HG02678 (cell line): ENCODE results near the gene CHST15.

Experiments
- ATAC-seq: cut with Tn5 transposase; IDR thresholded peaks from one replicate; pipeline ENCODE4 v1.9.1; 2021; ENCODE audit warnings: mild to moderate bottlenecking, moderate library complexity; ENCODE audit not compliant: unreplicated experiment

The CHST15 gene

DNA sequence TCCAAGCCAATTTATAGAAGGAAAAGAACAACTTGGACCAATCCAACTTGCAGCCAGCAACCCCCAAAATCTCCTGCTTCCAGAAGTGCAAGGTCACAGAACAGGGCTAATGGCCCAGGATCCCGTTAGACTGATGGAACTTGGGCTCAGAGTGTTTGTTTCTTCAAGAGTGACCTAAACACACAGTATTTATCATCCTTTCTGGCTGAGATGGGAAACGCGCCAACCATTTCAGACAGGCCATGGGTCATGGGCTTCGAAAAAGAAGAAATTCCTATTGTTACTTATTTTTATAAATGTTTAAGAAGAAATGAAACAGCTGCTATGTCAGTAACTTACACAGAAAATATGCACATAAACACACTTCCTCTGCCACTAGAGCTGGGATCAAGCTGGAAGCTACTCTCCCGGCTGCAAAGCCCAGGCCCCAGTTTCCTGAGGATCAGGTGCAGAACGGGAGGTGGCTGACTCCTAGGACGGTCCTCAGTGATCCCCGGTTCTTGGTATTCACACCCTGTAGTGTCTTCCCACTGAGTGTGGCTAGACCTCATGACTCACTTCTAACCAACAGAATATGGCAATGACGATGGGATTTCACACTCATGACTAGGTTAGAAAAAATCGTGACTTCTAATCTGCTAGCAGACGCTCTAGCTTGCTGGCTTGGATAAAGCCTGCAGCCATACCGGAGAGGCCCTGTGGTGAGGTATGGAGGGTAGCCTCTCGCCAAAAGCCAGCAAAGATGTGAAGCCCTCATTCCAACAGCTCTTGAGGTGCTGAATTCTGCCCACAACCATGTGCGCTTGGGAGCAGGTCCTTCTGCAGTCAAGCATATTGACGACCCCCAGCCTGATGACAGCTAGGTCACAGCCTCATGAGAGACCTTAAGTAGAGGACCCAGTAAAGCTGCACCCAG lies 60.2 kb downstream of the CHST15 start:
- ATAC-seq, result no peak

DNA sequence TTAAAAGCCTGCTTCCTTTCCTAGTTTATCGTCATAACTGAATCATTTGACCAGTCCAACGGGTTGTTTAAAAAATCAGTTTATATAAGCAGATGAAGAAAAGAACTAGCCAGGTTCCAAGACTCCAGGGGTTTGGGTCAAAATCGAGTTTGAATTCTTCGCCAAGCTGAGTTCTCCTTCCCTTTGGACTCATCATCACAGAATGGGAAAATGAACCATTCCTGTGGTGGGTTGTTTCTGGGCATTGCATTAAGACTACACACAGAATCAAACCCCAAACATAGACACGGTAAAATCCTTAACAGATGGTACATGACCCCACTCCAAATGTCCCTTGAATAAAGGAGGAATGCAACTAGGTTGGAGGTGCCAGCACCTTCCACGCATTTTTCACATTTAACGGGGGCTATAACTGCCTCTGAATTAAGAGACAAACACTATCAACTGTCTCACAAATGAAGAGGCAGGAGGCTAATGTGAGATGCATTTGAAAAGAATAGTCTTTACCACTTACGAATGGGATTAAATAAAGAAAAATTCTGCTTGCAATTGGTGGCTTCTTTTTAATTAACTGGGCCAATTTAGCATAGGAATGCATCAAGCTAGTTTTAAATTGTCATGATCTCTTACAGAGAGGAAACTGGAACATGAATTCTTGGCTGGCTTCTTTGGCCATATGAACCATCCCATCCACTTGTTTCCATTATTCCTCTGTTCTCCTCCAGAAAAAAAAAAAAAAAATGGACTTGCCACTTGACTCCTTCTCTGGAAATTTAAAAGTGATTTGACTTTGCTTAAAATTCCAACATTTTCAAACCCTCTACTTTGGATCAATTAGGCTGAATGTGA lies 61.1 kb downstream of the CHST15 start:
- ATAC-seq, result no peak

DNA sequence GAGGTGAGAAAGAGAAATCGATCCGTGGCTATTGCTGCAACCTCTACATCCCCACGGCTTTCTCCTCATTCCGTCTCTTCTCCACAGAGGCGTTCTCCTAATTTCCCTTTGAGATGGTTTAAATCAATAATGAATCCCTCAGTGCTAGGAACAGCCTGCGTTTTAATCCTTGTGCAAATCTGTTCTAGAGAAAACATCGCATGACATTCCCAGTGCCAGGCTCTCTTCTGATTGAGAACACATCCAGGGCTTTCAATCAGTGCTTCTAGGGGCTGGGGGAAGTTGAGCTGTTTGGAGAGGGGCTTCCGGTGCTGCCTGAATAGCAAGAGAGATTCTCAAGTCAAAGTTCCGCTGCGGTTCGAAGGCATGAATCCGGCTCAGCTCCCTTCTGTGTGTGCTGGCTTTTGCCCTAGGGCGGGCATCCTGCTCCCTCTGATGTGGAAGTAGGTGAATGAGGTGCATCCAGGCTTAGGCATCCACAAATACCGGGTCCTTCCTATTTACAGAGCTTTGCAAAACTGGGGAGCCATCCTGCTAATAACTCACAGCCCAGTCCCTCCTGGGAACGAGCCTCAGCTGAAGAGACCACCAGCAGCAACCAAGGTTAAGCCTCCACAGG lies 62.8 kb downstream of the CHST15 start:
- no peak for ATAC-seq

DNA sequence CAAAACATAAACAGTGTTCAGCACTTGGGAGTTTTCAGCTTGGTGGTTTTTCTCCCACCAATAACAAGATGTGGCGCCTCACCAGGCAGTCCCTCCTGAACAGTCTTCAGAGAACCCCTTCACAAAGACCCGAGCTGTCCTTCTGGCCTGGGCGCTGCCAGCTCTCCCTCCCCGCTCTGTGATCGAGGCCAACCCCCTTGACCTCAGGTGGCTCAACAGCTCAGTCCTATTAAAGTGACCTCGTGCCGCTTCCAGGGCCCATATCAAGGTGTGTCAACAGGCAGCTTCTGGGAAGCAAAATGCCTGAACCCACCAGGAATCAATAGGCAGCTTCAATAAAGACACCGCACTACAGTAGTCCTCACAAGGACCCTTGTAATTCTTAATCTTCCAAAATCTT lies 63.3 kb downstream of the CHST15 start:
- ATAC-seq, result no peak

DNA sequence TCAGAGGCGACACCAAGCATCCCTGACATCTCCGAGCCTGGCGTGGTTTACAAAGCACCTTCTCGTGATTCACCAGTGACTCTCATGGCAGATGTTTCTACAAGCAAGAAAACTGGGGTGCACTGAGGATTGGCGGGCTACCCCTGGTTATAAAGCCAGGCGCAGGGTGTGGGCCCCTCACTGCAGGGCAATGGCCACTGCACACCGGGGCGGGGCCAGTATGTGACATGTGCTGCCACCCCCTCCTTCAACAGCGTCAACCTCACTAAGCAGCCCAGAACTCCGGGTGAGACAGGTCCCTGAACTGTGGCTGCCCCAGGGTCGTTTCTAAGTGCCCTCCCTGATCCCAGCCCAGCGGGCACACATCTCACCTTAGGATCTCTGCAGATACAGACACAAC lies 63.8 kb downstream of the CHST15 start:
- no peak for ATAC-seq

DNA sequence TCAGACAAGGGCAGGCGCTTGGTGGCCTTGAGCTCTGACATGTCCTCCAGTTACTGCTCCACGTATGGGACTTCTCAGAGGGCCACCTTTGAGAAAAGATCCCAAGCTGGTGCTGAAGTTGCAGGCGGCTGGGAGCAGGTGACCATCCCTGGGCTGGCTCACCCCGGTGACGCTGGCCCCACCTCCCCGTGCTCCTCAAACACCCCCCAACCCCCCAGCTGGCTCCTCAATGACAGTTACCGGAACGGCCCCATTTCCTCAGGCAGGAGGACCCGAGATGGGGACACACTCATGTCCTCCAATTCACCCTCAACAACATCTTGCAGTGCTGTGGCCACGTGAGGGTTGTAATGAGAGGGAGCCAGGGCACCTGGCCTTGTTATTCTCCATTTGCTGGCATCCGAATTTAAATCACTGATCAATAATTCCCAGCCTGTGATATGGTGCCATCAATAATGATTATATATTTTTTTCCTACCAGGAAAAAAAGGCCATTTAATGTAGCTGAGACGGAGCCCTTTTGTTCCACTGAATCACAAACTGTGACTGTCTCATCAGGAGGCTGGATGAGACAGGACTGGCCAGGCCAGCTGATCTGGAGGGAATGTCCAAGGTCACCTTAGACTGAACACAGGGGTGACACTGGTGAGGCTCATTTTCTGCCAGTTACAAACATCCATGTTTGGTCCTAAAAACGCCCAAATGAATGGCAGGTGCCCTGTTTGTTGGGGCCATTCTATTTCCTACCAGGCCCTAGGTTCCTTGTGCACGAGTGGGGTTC lies 64.5 kb downstream of the CHST15 start:
- no peak for ATAC-seq

DNA sequence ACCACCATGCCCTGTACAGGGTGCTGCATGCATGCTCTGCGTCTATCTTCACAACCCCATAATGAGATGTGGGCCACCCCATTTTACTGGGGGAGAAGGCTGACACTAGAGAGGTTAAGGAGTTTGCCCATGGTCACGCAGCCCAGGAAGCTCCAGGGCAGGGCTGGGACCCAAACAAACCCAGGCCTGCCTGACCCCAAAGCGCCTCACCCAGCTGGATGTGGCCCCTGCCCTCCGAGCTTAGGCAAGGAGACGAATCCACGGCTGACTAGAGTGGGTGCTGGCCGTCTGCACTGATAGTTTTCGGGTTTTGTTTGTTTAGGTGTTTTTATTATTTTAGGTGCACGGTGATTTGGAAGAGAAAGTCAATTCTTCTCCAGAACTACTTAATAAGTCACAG lies 65.7 kb downstream of the CHST15 start:
- ATAC-seq, result no peak

DNA sequence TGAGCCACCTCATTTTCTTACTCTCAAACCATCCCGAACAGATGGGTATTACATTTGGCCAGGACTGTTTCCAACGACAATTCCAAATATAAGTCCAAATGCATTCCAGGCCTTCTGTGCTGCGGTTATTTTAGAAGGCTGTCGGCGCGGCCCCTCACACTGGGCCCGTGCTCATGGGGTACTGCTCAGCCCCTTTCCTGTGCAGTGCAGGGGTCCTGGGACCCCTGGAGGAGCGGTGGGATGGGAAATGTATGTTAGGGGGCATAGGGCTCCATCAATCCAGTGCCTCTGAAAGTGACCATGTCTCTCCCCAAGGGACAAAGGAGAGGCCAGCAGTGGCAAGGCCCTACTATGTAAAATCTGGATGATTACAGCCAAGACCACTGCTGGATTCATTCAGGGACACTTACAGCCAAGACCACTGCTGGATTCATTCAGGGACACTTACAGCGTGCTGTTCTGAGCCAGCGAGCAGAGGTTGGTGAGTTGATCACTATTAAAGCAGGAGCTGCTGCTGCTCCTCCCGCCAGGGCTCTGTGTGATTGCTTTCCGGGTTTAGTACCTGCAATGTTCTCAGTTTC lies 66.3 kb downstream of the CHST15 start:
- ATAC-seq, result no peak

DNA sequence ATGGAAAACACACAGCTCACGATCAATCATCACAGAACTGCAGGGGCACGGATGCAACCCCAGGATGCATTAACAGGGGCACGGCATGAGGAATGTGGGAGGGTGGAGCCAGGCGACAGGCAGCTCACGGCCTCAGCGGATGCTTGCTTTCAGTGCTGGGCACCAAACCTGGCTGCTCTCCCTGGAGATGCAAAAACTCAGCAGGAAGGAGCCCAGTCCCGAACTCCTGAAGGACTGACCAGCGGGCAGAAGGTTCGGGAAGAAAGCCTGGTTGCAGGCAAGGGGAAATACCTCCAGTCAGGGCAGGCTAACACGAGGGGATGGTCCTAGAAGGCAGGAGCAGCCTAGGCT lies 66.8 kb downstream of the CHST15 start:
- ATAC-seq, result no peak

DNA sequence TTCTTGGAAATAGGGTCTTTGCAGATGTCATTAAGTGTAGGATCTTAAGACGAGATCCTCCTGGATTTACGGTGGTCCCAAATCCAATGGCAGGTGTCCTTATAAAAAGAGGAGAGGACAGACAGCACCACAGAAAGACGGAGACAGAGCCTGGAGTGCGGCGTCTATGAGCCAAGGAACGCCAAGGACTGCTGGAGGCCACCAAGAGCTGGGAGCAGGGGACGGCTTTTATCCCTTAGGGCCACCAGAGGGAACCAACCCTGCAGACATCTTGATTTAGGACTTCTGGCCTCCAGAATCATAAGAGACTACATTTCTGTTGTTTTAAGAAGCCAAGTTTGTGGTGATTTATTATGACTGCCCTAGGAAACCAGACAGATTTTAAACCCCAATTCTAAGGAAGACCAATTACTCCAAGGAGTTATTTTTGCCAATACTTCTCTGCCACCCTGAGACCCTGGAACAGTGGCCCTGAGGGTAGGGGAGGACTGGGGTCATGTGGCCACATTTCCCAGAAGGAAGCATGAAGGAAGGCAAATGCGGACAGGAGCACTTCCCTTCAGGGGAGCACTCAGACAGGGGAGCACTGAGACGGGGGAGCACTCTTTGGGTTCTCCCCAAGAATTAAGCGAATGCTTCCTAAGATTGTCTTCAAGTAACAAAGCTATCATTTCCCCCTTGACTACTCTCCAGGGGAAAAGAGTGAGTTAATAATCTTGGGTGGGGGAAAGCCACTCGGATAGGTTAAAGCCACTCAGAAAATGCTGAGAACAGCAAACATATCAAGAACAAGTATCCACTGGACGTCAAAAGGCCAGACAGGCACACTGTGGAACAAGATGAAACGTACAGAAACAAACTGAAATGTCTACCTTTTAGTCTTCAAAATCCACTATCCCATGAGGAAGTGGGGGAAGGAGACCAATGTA lies 67.5 kb downstream of the CHST15 start:
- ATAC-seq, result no peak

DNA sequence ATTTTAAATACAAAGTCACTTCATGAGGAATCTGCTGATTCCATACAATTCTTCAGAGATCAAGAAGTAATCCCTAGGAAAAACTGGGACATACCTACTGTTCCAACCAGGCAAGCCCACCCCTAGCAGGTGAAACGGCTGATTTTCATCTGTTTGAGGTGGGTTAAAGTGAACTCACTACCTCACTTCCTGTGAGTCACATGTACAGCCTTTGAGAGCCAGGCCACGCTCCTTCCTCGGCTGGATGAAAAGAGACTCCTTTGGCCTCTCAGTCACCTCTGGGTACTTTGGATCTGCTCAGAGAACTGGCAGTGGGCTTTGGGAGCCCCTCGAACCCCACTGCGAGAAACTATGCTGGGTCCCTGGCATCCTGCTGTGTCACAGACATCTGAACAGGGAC lies 68.2 kb downstream of the CHST15 start:
- no peak for ATAC-seq

DNA sequence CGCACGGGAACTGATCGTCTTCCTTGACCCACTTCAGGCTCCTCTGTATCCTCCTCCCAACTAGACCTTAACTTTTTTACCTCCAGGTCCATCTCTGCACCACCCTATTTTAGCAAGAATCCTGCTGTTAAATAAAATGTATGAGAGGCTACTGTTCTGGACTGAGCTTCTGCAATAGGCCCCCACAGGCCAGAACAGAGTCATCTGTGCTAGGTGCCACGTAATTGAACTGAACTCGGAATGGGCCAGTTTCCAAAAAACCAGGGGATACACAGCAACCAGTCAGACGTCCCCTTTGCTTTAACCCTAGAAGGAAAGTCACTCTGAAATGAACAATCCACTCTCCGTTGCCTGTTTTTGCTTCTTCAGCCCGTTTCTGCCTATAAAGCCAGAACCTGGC lies 71.3 kb downstream of the CHST15 start:
- ATAC-seq, result no peak

DNA sequence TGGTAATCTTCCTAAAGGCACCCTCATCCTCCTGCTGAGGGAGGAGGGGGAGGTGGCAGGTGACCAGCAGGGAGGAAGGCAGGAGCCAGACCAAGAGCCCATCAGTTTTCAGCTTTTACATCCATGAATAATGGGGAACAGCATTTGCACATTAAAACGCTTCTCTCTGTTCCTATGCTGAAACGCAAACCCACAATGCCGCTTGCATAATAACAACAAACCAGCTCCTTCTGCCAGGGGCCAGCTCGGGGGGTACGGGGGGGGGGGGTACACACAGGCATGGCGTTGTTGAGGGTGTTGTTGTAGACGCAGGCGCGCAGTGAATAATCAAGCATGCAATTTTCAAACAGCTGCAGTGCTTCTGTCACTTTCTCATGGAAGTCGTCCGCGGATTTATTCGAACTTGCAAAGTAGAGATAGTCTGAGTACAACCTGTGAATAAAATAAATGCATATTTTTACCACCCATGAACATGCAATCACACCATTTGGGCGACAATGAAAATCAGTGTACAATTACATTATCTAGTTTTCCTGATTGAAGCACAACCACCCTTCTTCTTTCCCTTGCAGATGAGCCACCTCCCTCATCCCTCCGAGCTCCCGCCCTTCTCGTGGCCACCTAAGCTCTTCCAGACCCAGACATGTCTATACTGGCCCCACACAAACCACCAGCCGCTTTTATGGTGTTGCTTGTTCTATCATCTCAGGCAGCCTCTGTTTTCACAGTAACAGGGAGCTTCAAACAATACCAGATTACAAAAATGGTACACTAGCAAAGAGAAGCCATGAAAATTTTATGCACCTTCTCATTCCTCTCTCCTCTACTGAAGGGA lies 72.2 kb downstream of the CHST15 start:
- no peak for ATAC-seq

DNA sequence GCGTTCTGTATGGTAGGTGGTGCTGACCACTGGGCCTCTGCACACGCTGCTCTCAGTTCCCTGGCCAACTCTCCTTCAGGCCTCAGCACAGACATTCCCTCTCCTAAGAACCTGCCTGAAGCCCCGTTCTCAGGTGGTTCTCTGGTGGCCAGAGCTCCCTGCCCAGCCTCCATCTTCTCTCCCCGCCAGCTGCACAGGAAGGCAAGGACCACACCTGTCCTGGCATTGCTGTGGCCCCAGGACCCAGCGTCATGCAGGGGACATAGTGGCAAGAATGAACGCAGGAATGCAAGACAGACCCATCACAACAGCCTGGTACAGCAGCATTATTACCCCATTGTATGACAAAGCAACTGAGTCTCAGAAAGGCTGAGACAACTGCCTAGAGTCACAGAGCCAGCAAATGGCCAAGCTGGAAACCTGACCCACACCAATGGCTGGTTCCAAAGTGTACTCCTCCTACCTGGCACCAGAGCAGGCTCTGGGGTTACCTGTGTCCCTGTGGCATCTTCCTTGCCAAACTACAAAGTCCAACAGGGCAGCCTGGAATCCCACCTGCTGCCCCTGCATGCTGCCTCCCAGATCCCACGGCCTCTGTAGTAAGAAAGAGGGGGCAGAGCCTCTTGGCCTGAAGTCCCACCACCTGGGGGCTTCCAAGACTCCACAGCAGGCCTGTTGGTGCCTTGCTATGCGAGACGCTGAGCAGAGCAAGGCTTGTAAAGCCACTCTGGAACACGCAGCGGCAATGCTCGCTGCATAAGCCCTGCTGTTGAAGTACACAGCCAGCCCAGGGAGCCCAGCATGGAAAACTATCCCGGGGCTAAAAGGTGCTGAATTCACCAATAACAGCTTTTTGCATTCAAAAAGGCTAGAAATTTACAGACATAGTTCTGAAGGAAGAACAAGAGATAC lies 73.3 kb downstream of the CHST15 start:
- ATAC-seq, result no peak

DNA sequence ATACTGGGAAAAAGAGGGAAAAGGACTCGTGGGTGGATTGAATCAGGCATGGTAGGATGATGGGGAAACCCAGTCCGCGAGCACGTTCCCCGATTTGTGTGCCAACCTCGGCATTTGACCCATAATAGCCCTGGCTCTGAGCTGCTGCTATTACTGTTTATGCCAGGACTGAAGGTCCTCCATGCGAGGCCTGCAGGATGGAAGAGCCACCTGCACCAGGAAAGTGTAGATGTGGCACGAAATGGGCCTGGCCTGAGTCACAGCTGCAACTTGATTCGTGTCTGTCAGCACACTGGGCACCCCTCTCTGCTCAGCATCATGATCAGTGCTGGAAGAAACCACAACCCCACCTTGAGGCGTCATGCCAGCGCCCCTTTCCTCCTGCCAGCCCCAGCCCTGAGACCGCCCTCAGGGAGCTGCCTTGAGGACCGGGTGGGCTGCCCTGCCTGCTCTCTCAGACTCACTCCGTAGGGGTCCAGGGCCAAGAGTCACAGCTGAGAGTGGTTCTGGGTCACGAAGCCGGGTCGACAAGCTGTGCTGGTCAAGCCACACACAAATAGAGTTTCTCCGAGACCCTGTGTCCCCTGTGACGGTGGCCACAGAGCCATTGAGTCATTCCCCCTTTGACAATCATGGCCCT lies 74.4 kb downstream of the CHST15 start:
- ATAC-seq, result no peak

DNA sequence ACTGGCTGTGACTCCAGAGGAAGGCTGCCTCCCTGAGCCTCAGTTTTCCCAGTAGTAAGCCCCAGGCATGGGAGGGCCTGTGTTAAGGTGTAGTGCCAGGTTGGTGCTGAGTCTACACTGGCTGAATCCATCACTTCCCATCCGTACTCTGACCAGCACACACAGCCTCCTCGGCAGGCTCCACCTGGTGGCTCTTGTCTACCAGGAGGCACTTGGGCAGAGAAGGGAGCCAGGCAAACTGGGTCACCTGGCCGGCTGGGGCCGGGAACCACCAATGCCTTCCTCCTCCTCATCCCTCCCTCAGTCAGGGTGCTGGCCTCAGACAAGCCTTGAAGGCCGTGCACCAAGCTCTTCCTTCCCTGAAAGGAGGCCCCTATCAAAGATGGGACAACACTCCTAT lies 75.7 kb downstream of the CHST15 start:
- ATAC-seq, result no peak

DNA sequence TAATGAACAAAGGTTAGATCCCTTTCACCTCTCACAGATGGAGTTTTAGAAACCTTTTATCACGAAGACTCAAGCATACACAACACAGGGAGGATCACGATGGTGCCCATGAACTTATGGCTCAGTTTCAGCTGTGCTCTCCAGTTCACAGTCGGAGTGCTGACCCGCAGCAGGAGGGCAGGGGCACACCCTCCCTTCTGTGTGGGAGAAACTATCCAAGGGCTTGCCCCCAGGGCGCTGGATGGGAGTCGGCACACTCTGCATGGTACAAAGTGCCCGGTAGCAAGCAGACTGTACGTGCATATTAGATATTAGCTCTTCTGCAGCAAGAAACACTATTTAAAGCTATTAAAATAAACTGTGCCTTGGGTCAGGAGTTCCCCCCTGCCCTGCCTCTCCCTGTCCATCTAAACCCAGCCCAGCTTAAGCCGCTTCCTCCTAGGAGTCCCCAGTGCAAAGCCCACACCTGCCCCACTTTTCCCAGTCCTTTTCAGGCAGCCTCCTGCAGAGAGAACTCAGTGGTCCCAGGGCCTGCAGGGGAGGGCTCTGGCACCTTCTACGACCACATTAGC lies 76.5 kb downstream of the CHST15 start:
- no peak for ATAC-seq
